HepG2 (cell line): ENCODE results near the gene ITGA7. TPM values are rescaled to one million over a fixed set of nuclear protein-coding genes. Genes with fewer than 3 reads are reported as not detected.
A peak's percentile ranks its signal among the peaks of the same experiment; 100 is the strongest.

Source experiments
- ATAC-seq: fragments of 200-7000 bp; cut with Tn5 transposase; 3 replicates; pipeline ENCODE4 v1.9.1; 2020; ENCODE audit warnings: mild to moderate bottlenecking, moderate library complexity
- BruUV-seq: library from RNA; stranded (reverse); fragments of 400-500 nt; replicated peaks from 2 replicates; lab custom pipeline; 2021; lab: Mats Ljungman, UMichigan
- CTCF ChIA-PET: fragments of 300-600 bp; formaldehyde crosslinking; extraction: SDS; loops from one replicate; lab custom pipeline; 2021; ENCODE audit warnings: low total read pairs, inconsistent platforms, low intra/inter-chr PET ratio; lab: Yijun Ruan, JAX
- POLR2A ChIA-PET: fragments of 350-600 bp; sonication (Branson Sonifier 250); formaldehyde crosslinking; loops from one replicate; lab custom pipeline; 2020; ENCODE audit warnings: antibody characterized with exemption, inconsistent platforms; lab: Yijun Ruan, JAX
- DNase-seq: peaks from one replicate; pipeline ENCODE4 v3.0.0-alpha.2; 2015; ENCODE audit warnings: low spot score
- FAIRE-seq: peaks from 3 replicates; lab custom pipeline; 2011; peaks lifted over from hg19 to GRCh38; lab: Jason Lieb, UNC
- H2AFZ ChIP-seq: one replicate; pipeline ENCODE4 v1.6.1; 2011; ENCODE audit warnings: low read length, inconsistent platforms
- H3K27ac ChIP-seq: fragments of 300-600 bp; 3 replicates; pipeline ENCODE4 v1.8.0; 2011; ENCODE audit warnings: mixed run types, mild to moderate bottlenecking, mixed read lengths, low read length, inconsistent platforms; ENCODE audit not compliant: insufficient read depth; ENCODE audit errors: extremely low read length
- H3K27me3 ChIP-seq, 2 experiments: fragments of 200-600 bp in 1 of 2; 2 replicates in 1 of 2; 3 replicates in 1 of 2; pipeline versions ENCODE4 v1.6.0 to v1.8.0; 2011; ENCODE audit warnings: low read length in 2 of 2, mild to moderate bottlenecking in 2 of 2, moderate library complexity in 2 of 2, inconsistent platforms in 1 of 2; ENCODE audit not compliant: insufficient read depth in 2 of 2, control insufficient read depth in 1 of 2
- H3K36me3 ChIP-seq, 2 experiments: fragments of 200-600 bp in 1 of 2; replicated peaks in 1 of 2; 2 replicates in 1 of 2; 3 replicates in 1 of 2; pipeline versions ENCODE4 v1.5.1 to v1.8.0; 2011; ENCODE audit warnings: low read length in 2 of 2, inconsistent platforms in 1 of 2; ENCODE audit not compliant: insufficient read depth in 2 of 2, control insufficient read depth in 1 of 2
- H3K4me1 ChIP-seq: 2 replicates; pipeline ENCODE4 v1.5.1; 2012; ENCODE audit warnings: low read length, inconsistent platforms; ENCODE audit not compliant: insufficient read depth
- H3K4me2 ChIP-seq: 2 replicates; pipeline ENCODE4 v1.6.0; 2011; ENCODE audit warnings: low read depth, low read length, inconsistent platforms
- H3K4me3 ChIP-seq, 3 experiments: fragments of 200-600 bp in 1 of 3; sonication (generic), shearing (Covaris generic) in 1 of 3; replicated peaks in 1 of 3; 2 replicates each; pipeline ENCODE4 v1.5.1; 2011 to 2016; ENCODE audit warnings: low read length in 3 of 3, inconsistent platforms in 2 of 3, low read depth in 2 of 3, mild to moderate bottlenecking in 2 of 3, control low read depth in 1 of 3, mixed read lengths in 1 of 3; ENCODE audit not compliant: insufficient read depth in 1 of 3
- H3K79me2 ChIP-seq: one replicate; pipeline ENCODE4 v1.6.1; 2011; ENCODE audit warnings: low read length, inconsistent platforms; ENCODE audit not compliant: insufficient read depth
- H3K9ac ChIP-seq: 2 replicates; pipeline ENCODE4 v1.6.0; 2011; ENCODE audit warnings: mild to moderate bottlenecking, low read depth, low read length, inconsistent platforms; ENCODE audit not compliant: insufficient read depth
- H3K9me3 ChIP-seq: 2 replicates; pipeline ENCODE4 v1.5.1; 2012; ENCODE audit warnings: mild to moderate bottlenecking, low read length
- H4K20me1 ChIP-seq: 2 replicates; pipeline ENCODE4 v1.6.0; 2011; ENCODE audit warnings: inconsistent platforms, mild to moderate bottlenecking, low read length, moderate library complexity; ENCODE audit not compliant: insufficient read depth
- AGO2 ChIP-seq: fragments of 200-400 bp; formaldehyde crosslinking; optimal IDR thresholded peaks from 2 replicates; pipeline ENCODE3; 2017; ENCODE audit warnings: mild to moderate bottlenecking, low read depth, low read length, moderate library complexity
- MAX ChIP-seq: IDR thresholded peaks from 2 replicates; pipeline ENCODE4 v1.6.1; 2012; ENCODE audit warnings: inconsistent platforms
- POLR2G ChIP-seq: fragments of 200-400 bp; formaldehyde crosslinking; IDR thresholded peaks from 2 replicates; pipeline ENCODE4 v1.6.1; 2018; ENCODE audit warnings: mild to moderate bottlenecking, low read depth, low read length, moderate library complexity
- PPARG ChIP-seq: conservative IDR thresholded peaks from 2 replicates; pipeline ENCODE4 v1.6.1; 2016; ENCODE audit warnings: missing biosample characterization, missing genetic modification reagents
- SRSF1 ChIP-seq: fragments of 200-400 bp; formaldehyde crosslinking; optimal IDR thresholded peaks from 2 replicates; pipeline ENCODE3; 2017; ENCODE audit warnings: mild to moderate bottlenecking, low read depth, low read length, moderate library complexity
- TBX2 ChIP-seq: sonication (generic); formaldehyde crosslinking; IDR thresholded peaks from 2 replicates; pipeline ENCODE4 v1.5.0; 2020; ENCODE audit warnings: missing genetic modification reagents, mild to moderate bottlenecking, borderline replicate concordance
- TCF7 ChIP-seq: sonication (generic); IDR thresholded peaks from 2 replicates; pipeline ENCODE4 v1.6.1; 2016; ENCODE audit warnings: antibody characterized with exemption, low read depth
- TRIM22 ChIP-seq: fragments of 450-650 bp; IDR thresholded peaks from 2 replicates; pipeline ENCODE4 v1.6.1; 2017
- ZC3H13 ChIP-seq: sonication (generic); formaldehyde crosslinking; IDR thresholded peaks from 2 replicates; pipeline ENCODE4 v1.8.1; 2023; ENCODE audit warnings: mild to moderate bottlenecking, missing genetic modification reagents, moderate library complexity
- ZFP91 ChIP-seq: sonication (generic); formaldehyde crosslinking; IDR thresholded peaks from 2 replicates; pipeline ENCODE4 v1.9.0; 2022; ENCODE audit warnings: missing genetic modification reagents, mild to moderate bottlenecking, borderline replicate concordance
- ZNF768 ChIP-seq: sonication (generic); formaldehyde crosslinking; IDR thresholded peaks from 2 replicates; pipeline ENCODE4 v1.4.0; 2020; ENCODE audit warnings: missing genetic modification reagents
- ZNF772 ChIP-seq: sonication (generic); formaldehyde crosslinking; IDR thresholded peaks from 2 replicates; pipeline ENCODE4 v1.5.0; 2020; ENCODE audit warnings: mild to moderate bottlenecking, missing genetic modification reagents
- WGBS: methylation state at CpG from one replicate; pipeline ENCODE4 v1.1.6; 2017; ENCODE audit warnings: low lambda C conversion rate; 5-methylcytosine and 5-hydroxymethylcytosine counted together
- in situ Hi-C: cut with HindIII; loops from 2 replicates; pipeline ENCODE4 v1.10.0; 2017; ENCODE audit warnings: low pct_unique_long_range_greater_than_20kb; ENCODE audit not compliant: extremely low pct_ligation_motif_present
- intact Hi-C: fragments of 100-400 bp; cut with micrococcal nuclease; formaldehyde crosslinking; loops from one replicate; pipeline ENCODE4 v1.10.0; 2022; ENCODE audit not compliant: unreplicated experiment
- polyA plus RNA-seq, 8 experiments: library from polyadenylated mRNA; depleted of rRNA in 3 of 8; stranded (reverse) in 7 of 8; unstranded in 1 of 8; fragments of >200 nt; fragmentation: Illumina TruSeq in 4 of 8; extraction: Trizol in 4 of 8; gene quantifications; 2 replicates each; pipeline versions ENCODE4 v1.2.1 to v1.2.3, GENCODE V29; 2011 to 2016; ENCODE audit warnings: low read depth in 4 of 8, missing spikeins in 1 of 8, mixed read lengths in 1 of 8; ENCODE audit not compliant: insufficient read depth in 1 of 8
- total RNA-seq, 5 experiments: library from RNA; depleted of rRNA; stranded (reverse); fragments of >200 nt; fragmentation: Illumina TruSeq; extraction: Trizol; gene quantifications; 2 replicates each; pipeline ENCODE4 v1.2.3, GENCODE V29; 2016; ENCODE audit warnings: low read depth in 1 of 5
- TF ChIP-seq, protein P1 (sequence below): sonication (generic); formaldehyde crosslinking; IDR thresholded peaks from 2 replicates; pipeline ENCODE4 v1.4.0; 2020; ENCODE audit warnings: mild to moderate bottlenecking, missing genetic modification reagents

The ITGA7 gene
- total and polyA plus RNA-seq, 2 of the 13 experiments (the other 11 are each of a cell fraction or from before 2014, with no cell fraction given) = 0.65 to 0.75 TPM

- Histone ChIP-seq H3K79me2 (peaks cover 12% of the 10 kb centered on the region), H2AFZ (no peak overlapping the region), H3K4me1 (peaks cover 77% of the 10 kb centered on the region), H3K36me3 (peaks cover 10 to 25% of the 10 kb centered on the region in 2 experiments), H3K4me3 (peak overlapping the region in 1 of 3 experiments; percentile 20; a peak in 1 of 6 replicates), H3K9me3 (no peaks in the 10 kb centered on the region), H3K4me2 (no peak overlapping the region), H3K27me3 (no peaks in the 10 kb centered on the region; a peak in 1 of 5 replicates), H3K9ac (no peak overlapping the region), H3K27ac (no peak overlapping the region), H4K20me1 (0 out of 2 replicates have a peak, but pooled peaks cover 8% of the 10 kb centered on the region)
- ChIA-PET CTCF (interaction anchor here (1.4 to 3.4 kb wide), 2 partner anchors 13 to 42 kb away, joined by 3 to 36 read pairs; a partner anchor contains a TSS), POLR2A (interaction anchor here (2.0 to 5.3 kb wide), 2 partner anchors 14 to 42 kb away, joined by 14 to 23 read pairs; a partner anchor contains a TSS)
- TF ChIP-seq ZNF772 (CRISPR knock-in tag) = 0 out of 2 replicates have a peak, but pooled peaks have one; percentile 21
- peak; percentile 4; the same call in 1 of the 2 replicates for TF ChIP-seq POLR2G
- TF ChIP-seq TBX2 (CRISPR knock-in tag) = 0 out of 2 replicates have a peak, but pooled peaks have one; percentile 21
- 0 out of 2 replicates have a peak, but pooled peaks have one; percentile 24 for TF ChIP-seq ZC3H13 (CRISPR knock-in tag)
- peak; percentile 11 for TF ChIP-seq SRSF1
- peak; percentile 29; the same call in 1 of the 2 replicates for TF ChIP-seq ZFP91
- TF ChIP-seq ZNF768 = peak; percentile 3; the same call in 1 of the 2 replicates
- TF ChIP-seq MAX = no peak
- TF ChIP-seq PPARG = 0 out of 2 replicates have a peak, but pooled peaks have one; percentile 57
- TF ChIP-seq TCF7 = 0 out of 2 replicates have a peak, but pooled peaks have one; percentile 18
- peak; percentile 67 for TF ChIP-seq AGO2
- no peak for TF ChIP-seq TRIM22
- TF ChIP-seq, protein P1, sequence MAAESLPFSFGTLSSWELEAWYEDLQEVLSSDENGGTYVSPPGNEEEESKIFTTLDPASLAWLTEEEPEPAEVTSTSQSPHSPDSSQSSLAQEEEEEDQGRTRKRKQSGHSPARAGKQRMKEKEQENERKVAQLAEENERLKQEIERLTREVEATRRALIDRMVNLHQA (CRISPR knock-in tag) = no peak
- WGBS = 57% methylated on average over 10 of the region's 10 CpGs
- intact Hi-C loops (loop anchor here (1.0 to 5.0 kb wide), 2 partner anchors 14 to 536 kb away; no protein-coding TSS in a partner anchor), in situ Hi-C loops (no loop called here)
- ATAC-seq = no peak
- FAIRE-seq = no peak
- no peak for DNase-seq
- BruUV-seq = no TSS peak
Measured at GRCh38 chr12:55723516-55724225, 16.0 kb upstream of the ITGA7 start.
